Measurements from ENCODE around the gene TTC27.

The TTC27 gene

GRCh38 chr2:32755666-32756065 is 127.8 kb downstream of the TTC27 start:
- no peak overlapping the region for H3K27ac ChIP-seq
- no peak for TF ChIP-seq ZFX (IDR thresholded peaks at IDR 0.05)
- TF ChIP-seq CTCF (conservative IDR thresholded peaks at IDR 0.05): no peak

DNA sequence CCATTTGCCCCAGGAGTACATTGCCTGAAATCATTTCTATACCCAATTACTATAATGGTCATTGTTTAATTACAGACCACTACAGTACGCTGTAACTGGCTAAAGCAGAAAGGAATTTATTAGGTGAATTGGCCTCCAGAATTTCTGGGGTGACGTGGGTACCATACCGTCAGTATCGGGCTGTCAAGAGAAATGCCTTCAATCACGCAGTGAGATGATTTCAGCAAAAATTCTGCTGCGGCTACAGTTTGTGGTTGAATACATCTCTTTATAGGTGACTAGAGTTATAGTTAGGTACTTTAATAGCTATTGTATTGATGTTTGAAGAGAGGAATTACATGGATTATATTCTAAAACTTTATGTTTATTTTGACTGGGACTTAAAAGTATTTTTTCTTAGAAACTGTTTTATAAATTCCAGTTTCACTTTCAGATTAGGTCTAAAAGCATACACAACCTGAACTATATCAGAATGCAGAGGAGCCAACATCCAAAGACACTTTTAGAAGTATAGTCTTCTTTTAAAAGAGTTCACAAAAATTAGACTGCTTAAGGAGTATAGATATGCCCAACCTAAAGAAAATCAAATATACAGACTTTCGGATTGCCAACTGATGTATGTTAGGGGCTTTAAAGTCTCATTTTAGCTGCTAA is 128.4 kb downstream of the TTC27 start:
- no peak for TF ChIP-seq CTCF (conservative IDR thresholded peaks at IDR 0.05)
- TF ChIP-seq ZFX (IDR thresholded peaks at IDR 0.05): no peak
- no peak overlapping the region for H3K27ac ChIP-seq

GRCh38 chr2:32758232-32758631 is 130.4 kb downstream of the TTC27 start:
- TF ChIP-seq CTCF (conservative IDR thresholded peaks at IDR 0.05): no peak
- no peak for TF ChIP-seq ZFX (IDR thresholded peaks at IDR 0.05)
- no peak overlapping the region for H3K27ac ChIP-seq

GRCh38 chr2:32760628-32761027 is 132.8 kb downstream of the TTC27 start:
- TF ChIP-seq CTCF (conservative IDR thresholded peaks at IDR 0.05) (no peak), ZFX (IDR thresholded peaks at IDR 0.05) (no peak)
- H3K27ac ChIP-seq: no peak overlapping the region

- no peak overlapping the region for H3K27ac ChIP-seq
- no peak for TF ChIP-seq CTCF (conservative IDR thresholded peaks at IDR 0.05)
- no peak for TF ChIP-seq ZFX (IDR thresholded peaks at IDR 0.05)
Measured at GRCh38 chr2:32768387-32769174, 140.7 kb downstream of the TTC27 start.

DNA sequence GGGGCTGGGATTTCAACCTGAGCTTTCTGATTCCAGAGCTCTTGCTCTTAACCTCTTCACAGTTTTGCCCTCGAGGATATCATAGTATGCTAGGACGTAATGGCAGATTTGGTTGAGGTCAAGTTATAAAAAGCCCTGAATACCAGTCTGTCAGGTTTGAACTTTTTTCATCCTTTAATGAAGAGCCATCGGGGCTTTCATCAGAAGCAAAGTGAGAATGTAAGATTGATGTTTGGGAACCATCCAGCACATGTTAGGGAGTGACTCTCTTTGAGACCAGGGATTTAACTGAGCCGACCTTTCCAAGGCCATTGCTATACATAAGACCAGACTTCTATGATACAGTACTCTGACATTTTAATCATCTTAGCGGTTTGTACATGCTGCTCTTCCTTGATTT is 142.5 kb downstream of the TTC27 start:
- H3K27ac ChIP-seq: no peak overlapping the region
- no peak for TF ChIP-seq ZFX (IDR thresholded peaks at IDR 0.05)

GRCh38 chr2:32772638-32773447 is 145.0 kb downstream of the TTC27 start:
- no peak overlapping the region for H3K27ac ChIP-seq
- no peak for TF ChIP-seq ZFX (IDR thresholded peaks at IDR 0.05)
- TF ChIP-seq CTCF (conservative IDR thresholded peaks at IDR 0.05): peak; percentile 77
